Activated T-helper 1 cell treated with anti-CD3 and anti-CD28 coated beads, Interleukin-12 subunit alpha, Interleukin-12 subunit beta, Interleukin-2, Interleukin-4 antibody, amounts not matched to agents 30 ng/mL and 10 ng/mL and 1 ng/mL, durations not matched to agents 14 hours and 24 hours and 36 hours (primary cell): ENCODE data around the gene PLAU. TPM values are rescaled to one million over a fixed set of nuclear protein-coding genes. Genes with fewer than 3 reads are reported as not detected.
"Not testable (repeated sequence)": the region's sequence is repeated elsewhere in the genome, so short reads cannot be mapped to it uniquely, and the experiment has no call there.

ENCODE experiments used
- DNase-seq: peaks from one replicate; pipeline ENCODE4 v3.0.0; 2021; ENCODE audit warnings: low spot score
- H3K27ac Mint-ChIP-seq: one replicate; pipeline ENCODE4 v1.8.0; 2021; ENCODE audit warnings: mild to moderate bottlenecking, mixed read lengths
- H3K27me3 Mint-ChIP-seq: one replicate; pipeline ENCODE4 v1.8.0; 2022; ENCODE audit warnings: mild to moderate bottlenecking, moderate library complexity, mixed read lengths; ENCODE audit not compliant: insufficient read depth
- H3K36me3 Mint-ChIP-seq: one replicate; pipeline ENCODE4 v1.8.0; 2021; ENCODE audit warnings: low read depth, mixed read lengths
- H3K4me1 Mint-ChIP-seq: one replicate; pipeline ENCODE4 v1.8.0; 2021; ENCODE audit warnings: low read depth, mixed read lengths
- H3K4me3 Mint-ChIP-seq: one replicate; pipeline ENCODE4 v1.8.0; 2021; ENCODE audit warnings: mild to moderate bottlenecking, moderate library complexity, mixed read lengths
- H3K9me3 Mint-ChIP-seq: one replicate; pipeline ENCODE4 v1.8.0; 2021; ENCODE audit warnings: mixed read lengths
- intact Hi-C: fragments of 100-400 bp; cut with micrococcal nuclease; formaldehyde crosslinking; loops from one replicate; pipeline ENCODE4 v1.15.1; 2024
- total RNA-seq: library from RNA; stranded (reverse); gene quantifications from 2 replicates; pipeline ENCODE4 v1.2.3, GENCODE V29; 2022

The PLAU gene
- total RNA-seq, 1 donor from 2014 or later: 0.60 TPM

GRCh38 chr10:73907841-73908517, 3.0 kb upstream of the PLAU start:
- intact Hi-C loops: loop anchor here (2.0 kb wide), 1 partner anchor 21 kb away; no protein-coding TSS in a partner anchor
- Mint-ChIP-seq H3K36me3 (no peaks in the 10 kb centered on the region), H3K27me3 (peaks cover 35% of the 10 kb centered on the region), H3K9me3 (no peaks in the 10 kb centered on the region), H3K4me1 (peaks cover 46% of the 10 kb centered on the region), H3K27ac (peak overlapping the region; percentile 12), H3K4me3 (peak overlapping the region; percentile 31)
- no peak for DNase-seq

GRCh38 chr10:73908853-73909539, 1.9 kb upstream of the PLAU start:
- H3K36me3 Mint-ChIP-seq: no peaks in the 10 kb centered on the region
- H3K4me3 Mint-ChIP-seq: peak overlapping the region; percentile 45
- peak; percentile 34 for DNase-seq
- H3K27me3 Mint-ChIP-seq: peaks cover 35% of the 10 kb centered on the region
- peaks cover 46% of the 10 kb centered on the region for H3K4me1 Mint-ChIP-seq
- intact Hi-C loops: loop anchor here (1.0 to 2.0 kb wide), 2 partner anchors 13 to 22 kb away; no protein-coding TSS in a partner anchor
- H3K9me3 Mint-ChIP-seq: no peaks in the 10 kb centered on the region
- peak overlapping the region; percentile 56 for H3K27ac Mint-ChIP-seq

GRCh38 chr10:73909540-73910115, 1.3 kb upstream of the PLAU start:
- peak overlapping the region; percentile 79 for H3K4me3 Mint-ChIP-seq
- intact Hi-C loops: loop anchor here (1.0 to 2.0 kb wide), 3 partner anchors 13 to 23 kb away; no protein-coding TSS in a partner anchor
- peaks cover under 1% of the 10 kb centered on the region for H3K36me3 Mint-ChIP-seq
- peaks cover 46% of the 10 kb centered on the region for H3K4me1 Mint-ChIP-seq
- no peaks in the 10 kb centered on the region for H3K9me3 Mint-ChIP-seq
- peaks cover 38% of the 10 kb centered on the region for H3K27me3 Mint-ChIP-seq
- DNase-seq: no peak
- no peak overlapping the region for H3K27ac Mint-ChIP-seq

GRCh38 chr10:73910401-73910763, 550 bp upstream of the PLAU start:
- H3K36me3 Mint-ChIP-seq: peaks cover 5% of the 10 kb centered on the region
- peak overlapping the region; percentile 79 for H3K4me3 Mint-ChIP-seq
- H3K27me3 Mint-ChIP-seq: peaks cover 42% of the 10 kb centered on the region
- intact Hi-C loops: loop anchor here (2.0 kb wide), 1 partner anchor 22 kb away; no protein-coding TSS in a partner anchor
- peaks cover 45% of the 10 kb centered on the region for H3K4me1 Mint-ChIP-seq
- H3K27ac Mint-ChIP-seq: no peak overlapping the region
- H3K9me3 Mint-ChIP-seq: no peaks in the 10 kb centered on the region
- no peak for DNase-seq

- intact Hi-C loops: loop anchor here (2.0 kb wide), 1 partner anchor 21 kb away; no protein-coding TSS in a partner anchor
- Mint-ChIP-seq H3K27me3 (peaks cover 47% of the 10 kb centered on the region), H3K27ac (peak overlapping the region; percentile 66), H3K4me1 (peaks cover 42% of the 10 kb centered on the region), H3K4me3 (peak overlapping the region; percentile 92), H3K9me3 (no peaks in the 10 kb centered on the region), H3K36me3 (peaks cover 11% of the 10 kb centered on the region)
- DNase-seq: peak; percentile 20
Observed at GRCh38 chr10:73911553-73912004, 647 bp downstream of the PLAU start.

- Mint-ChIP-seq H3K9me3 (peaks cover 7% of the 10 kb centered on the region), H3K4me3 (no peak overlapping the region), H3K27me3 (peaks cover 51% of the 10 kb centered on the region), H3K27ac (no peak overlapping the region), H3K36me3 (peaks cover 16% of the 10 kb centered on the region), H3K4me1 (peaks cover 34% of the 10 kb centered on the region)
- intact Hi-C loops: no loop called here
- no peak for DNase-seq
Observed at GRCh38 chr10:73914036-73914435, 3.1 kb downstream of the PLAU start.

GRCh38 chr10:73915206-73915851, 4.4 kb downstream of the PLAU start:
- Mint-ChIP-seq H3K27ac (no peak overlapping the region), H3K27me3 (peaks cover 47% of the 10 kb centered on the region), H3K4me3 (no peak overlapping the region), H3K4me1 (peaks cover 27% of the 10 kb centered on the region), H3K9me3 (peaks cover 7% of the 10 kb centered on the region), H3K36me3 (peaks cover 16% of the 10 kb centered on the region)
- intact Hi-C loops: no loop called here
- no peak for DNase-seq

- no peak for DNase-seq
- no peak overlapping the region for H3K27ac Mint-ChIP-seq
- peaks cover 16% of the 10 kb centered on the region for H3K36me3 Mint-ChIP-seq
- H3K4me1 Mint-ChIP-seq: peaks cover 19% of the 10 kb centered on the region
- intact Hi-C loops: no loop called here
- H3K9me3 Mint-ChIP-seq: peaks cover 7% of the 10 kb centered on the region
- H3K27me3 Mint-ChIP-seq: peaks cover 36% of the 10 kb centered on the region
- H3K4me3 Mint-ChIP-seq: no peak overlapping the region
Observed at GRCh38 chr10:73916761-73917470, 6.0 kb downstream of the PLAU start.

- Mint-ChIP-seq H3K27me3 (peaks cover 34% of the 10 kb centered on the region), H3K36me3 (peaks cover 16% of the 10 kb centered on the region), H3K4me1 (peaks cover 23% of the 10 kb centered on the region), H3K4me3 (no peak overlapping the region), H3K27ac (no peak overlapping the region), H3K9me3 (peaks cover 7% of the 10 kb centered on the region)
- no peak for DNase-seq
- intact Hi-C loops: no loop called here
Observed at GRCh38 chr10:73917566-73918305, 6.8 kb downstream of the PLAU start.

- H3K27ac Mint-ChIP-seq, intact Hi-C loops, H3K4me3 Mint-ChIP-seq, H3K9me3 Mint-ChIP-seq, DNase-seq: not testable (repeated sequence)
- peaks cover 33% of the 10 kb centered on the region for H3K27me3 Mint-ChIP-seq
- peaks cover 17% of the 10 kb centered on the region for H3K36me3 Mint-ChIP-seq
- peaks cover 27% of the 10 kb centered on the region for H3K4me1 Mint-ChIP-seq
Observed at GRCh38 chr10:73919481-73919880, 8.5 kb downstream of the PLAU start.

- no peak overlapping the region for H3K4me3 Mint-ChIP-seq
- H3K27ac Mint-ChIP-seq: no peak overlapping the region
- peaks cover 27% of the 10 kb centered on the region for H3K4me1 Mint-ChIP-seq
- intact Hi-C loops: loop anchor here (5.0 kb wide), 1 partner anchor 37 kb away; no protein-coding TSS in a partner anchor
- no peak for DNase-seq
- peaks cover 17% of the 10 kb centered on the region for H3K36me3 Mint-ChIP-seq
- peaks cover 7% of the 10 kb centered on the region for H3K9me3 Mint-ChIP-seq
- H3K27me3 Mint-ChIP-seq: peaks cover 33% of the 10 kb centered on the region
Observed at GRCh38 chr10:73920089-73920488, 9.2 kb downstream of the PLAU start.
